HG03103 (cell line): Measurements from ENCODE around the gene CABLES1.

Source experiments
- ATAC-seq: cut with Tn5 transposase; IDR thresholded peaks from one replicate; pipeline ENCODE4 v1.9.1; 2021; ENCODE audit warnings: low read depth; ENCODE audit not compliant: unreplicated experiment

CABLES1 gene

GRCh38 chr18:23211146-23211545 is 75.9 kb downstream of the CABLES1 start:
- ATAC-seq, result no peak

GRCh38 chr18:23212161-23212560 is 76.9 kb downstream of the CABLES1 start:
- no peak for ATAC-seq

- ATAC-seq, result no peak
Measured at GRCh38 chr18:23213200-23213599, 77.9 kb downstream of the CABLES1 start.

GRCh38 chr18:23217781-23218180 is 82.5 kb downstream of the CABLES1 start:
- no peak for ATAC-seq

- no peak for ATAC-seq
Measured at GRCh38 chr18:23220355-23220754, 85.1 kb downstream of the CABLES1 start.

- ATAC-seq, result no peak
Measured at GRCh38 chr18:23223641-23224040, 88.4 kb downstream of the CABLES1 start.

- no peak for ATAC-seq
Measured at GRCh38 chr18:23225503-23225902, 90.2 kb downstream of the CABLES1 start.

- ATAC-seq, result no peak
Measured at GRCh38 chr18:23226391-23226790, 91.1 kb downstream of the CABLES1 start.

- no peak for ATAC-seq
Measured at GRCh38 chr18:23226930-23227725, 91.8 kb downstream of the CABLES1 start.

GRCh38 chr18:23227726-23228070 is 92.4 kb downstream of the CABLES1 start:
- no peak for ATAC-seq

- ATAC-seq, result peak; percentile 33
Measured at GRCh38 chr18:23228102-23229061, 93.1 kb downstream of the CABLES1 start.

- no peak for ATAC-seq
Measured at GRCh38 chr18:23229472-23229871, 94.2 kb downstream of the CABLES1 start.

GRCh38 chr18:23230686-23231085 is 95.4 kb downstream of the CABLES1 start:
- ATAC-seq, result no peak

GRCh38 chr18:23231340-23232021 is 96.2 kb downstream of the CABLES1 start:
- peak; percentile 86 for ATAC-seq

- ATAC-seq, result no peak
Measured at GRCh38 chr18:23232331-23232730, 97.0 kb downstream of the CABLES1 start.

GRCh38 chr18:23234619-23235018 is 99.3 kb downstream of the CABLES1 start:
- no peak for ATAC-seq

GRCh38 chr18:23235336-23235735 is 100.1 kb downstream of the CABLES1 start:
- ATAC-seq, result no peak

GRCh38 chr18:23235860-23236259 is 100.6 kb downstream of the CABLES1 start:
- no peak for ATAC-seq

- no peak for ATAC-seq
Measured at GRCh38 chr18:23236876-23237468, 101.7 kb downstream of the CABLES1 start.

GRCh38 chr18:23237524-23238151 is 102.4 kb downstream of the CABLES1 start:
- peak; percentile 55 for ATAC-seq
